HG03280 (cell line): ENCODE data around the gene TIAM1.

Experiments used
- ATAC-seq: cut with Tn5 transposase; IDR thresholded peaks from one replicate; pipeline ENCODE4 v1.9.1; 2021; ENCODE audit warnings: mild to moderate bottlenecking, moderate library complexity; ENCODE audit not compliant: unreplicated experiment

Gene TIAM1

GRCh38 chr21:31103571-31104265, 240.3 kb downstream of the TIAM1 start:
- no peak for ATAC-seq

- ATAC-seq: no peak
Measured at GRCh38 chr21:31103163-31103562, 240.9 kb downstream of the TIAM1 start.

GRCh38 chr21:31099122-31099521, 244.9 kb downstream of the TIAM1 start:
- no peak for ATAC-seq

GRCh38 chr21:31098576-31099005, 245.5 kb downstream of the TIAM1 start:
- no peak for ATAC-seq

- no peak for ATAC-seq
Measured at GRCh38 chr21:31092832-31093625, 251.0 kb downstream of the TIAM1 start.

- no peak for ATAC-seq
Measured at GRCh38 chr21:31090376-31090775, 253.7 kb downstream of the TIAM1 start.

- no peak for ATAC-seq
Measured at GRCh38 chr21:31088474-31088751, 255.6 kb downstream of the TIAM1 start.

GRCh38 chr21:31087639-31088473, 256.2 kb downstream of the TIAM1 start:
- ATAC-seq: no peak

GRCh38 chr21:31084689-31085088, 259.4 kb downstream of the TIAM1 start:
- no peak for ATAC-seq

- no peak for ATAC-seq
Measured at GRCh38 chr21:31078796-31079195, 265.3 kb downstream of the TIAM1 start.

GRCh38 chr21:31078216-31078615, 265.8 kb downstream of the TIAM1 start:
- ATAC-seq: no peak

GRCh38 chr21:31075848-31076247, 268.2 kb downstream of the TIAM1 start:
- ATAC-seq: no peak

GRCh38 chr21:31072533-31072932, 271.5 kb downstream of the TIAM1 start:
- ATAC-seq: no peak
